ENCODE measurements around the gene PASD1.

The PASD1 gene

DNA sequence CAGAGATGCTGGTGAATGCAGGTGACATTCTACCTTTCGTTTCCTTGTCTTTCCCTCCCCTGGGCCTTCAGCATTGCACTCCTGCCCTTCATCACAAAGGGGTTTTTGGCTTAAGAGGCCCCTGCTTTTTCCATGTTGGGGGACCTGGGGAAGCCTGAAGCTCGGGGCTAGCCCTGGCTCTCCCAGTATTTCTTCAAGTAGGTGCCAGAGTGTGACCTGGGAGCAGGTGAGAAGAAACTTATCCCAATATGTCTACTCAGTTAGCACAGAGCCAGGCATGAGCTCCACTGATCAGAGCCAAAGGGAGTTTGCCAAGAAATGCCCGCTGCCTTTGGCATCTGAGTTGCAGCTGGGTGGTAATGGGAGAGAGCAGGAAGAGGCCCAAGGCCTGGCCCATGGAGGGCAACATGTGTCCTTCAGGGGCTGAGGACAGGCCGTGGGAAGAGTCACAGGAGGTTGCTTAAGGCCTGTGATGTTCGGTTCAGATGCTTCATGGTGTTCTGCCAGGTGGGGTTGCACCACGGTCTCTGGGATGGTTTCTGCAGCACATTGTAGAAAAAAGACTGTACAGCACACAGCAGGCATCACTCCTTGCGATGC lies 139.4 kb downstream of the PASD1 start:
- no peak for DNase-seq

DNA sequence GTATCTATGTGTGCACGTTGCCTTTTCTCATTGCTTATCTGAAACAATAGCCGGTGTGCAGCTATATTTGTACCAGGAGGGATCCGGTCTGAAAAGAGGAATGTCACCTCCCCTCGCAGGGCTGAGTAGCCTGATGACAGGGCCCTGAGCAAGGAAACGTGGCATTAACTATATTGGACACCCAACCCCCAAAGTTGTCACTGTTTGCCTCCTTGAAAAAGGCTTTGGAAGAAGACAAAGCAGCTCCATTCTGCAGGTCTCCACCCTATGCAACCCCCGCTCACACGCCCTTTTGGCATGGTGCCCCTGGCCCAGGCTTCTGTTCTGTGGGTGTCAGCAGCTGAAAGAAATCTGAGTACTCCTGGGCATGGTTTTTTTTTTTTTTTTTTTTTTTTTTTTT lies 140.0 kb downstream of the PASD1 start:
- no peak for DNase-seq

DNA sequence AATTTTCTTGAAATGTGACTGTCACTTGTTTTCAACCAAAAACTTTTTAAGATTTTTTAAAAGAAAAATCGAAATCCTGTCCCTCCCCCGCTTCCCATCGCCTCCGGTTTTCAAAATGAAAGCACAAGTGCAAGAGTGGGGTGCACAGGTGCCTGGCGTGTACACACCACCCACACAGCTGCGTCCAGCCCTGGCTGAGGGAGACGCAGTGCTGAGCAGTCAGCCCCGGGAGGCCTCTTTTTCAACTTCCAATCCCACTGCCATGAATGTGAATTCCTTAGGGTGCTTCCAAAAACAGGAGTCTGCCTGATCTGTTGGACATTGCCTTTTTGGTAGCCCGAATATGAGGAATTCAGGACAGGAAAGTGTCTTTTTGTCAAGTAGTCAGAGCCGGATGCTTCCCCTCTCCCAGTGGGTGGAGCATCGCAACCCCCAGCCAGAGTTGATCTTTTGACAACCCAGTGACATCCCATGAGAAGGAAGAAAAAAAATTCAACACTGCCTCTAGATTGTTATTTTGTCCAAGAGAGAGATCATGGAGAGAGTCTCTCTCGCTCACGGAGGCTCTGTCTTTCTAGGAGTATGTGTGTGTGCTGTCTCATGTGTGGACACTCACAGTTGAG lies 140.7 kb downstream of the PASD1 start:
- DNase-seq, result no peak

DNA sequence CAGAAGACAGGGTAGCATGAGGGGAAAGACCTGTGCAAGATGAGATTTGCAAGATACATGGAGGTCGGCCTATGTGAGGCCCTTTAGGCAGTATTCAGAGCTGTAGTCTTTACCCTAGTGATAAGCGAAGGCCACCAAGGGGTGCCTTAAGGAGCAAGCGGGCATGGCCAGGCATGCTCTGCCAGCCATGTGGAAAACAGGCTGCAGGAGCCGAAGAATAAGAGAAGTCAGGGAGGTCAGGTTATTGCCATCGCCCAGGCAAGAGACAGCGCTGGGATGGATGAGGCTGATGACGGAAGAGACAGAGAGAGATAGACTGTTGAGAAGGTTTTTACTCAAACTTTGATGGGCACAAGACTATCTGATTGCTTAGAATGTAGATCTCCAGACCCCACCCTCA lies 145.3 kb downstream of the PASD1 start:
- no peak for DNase-seq

DNA sequence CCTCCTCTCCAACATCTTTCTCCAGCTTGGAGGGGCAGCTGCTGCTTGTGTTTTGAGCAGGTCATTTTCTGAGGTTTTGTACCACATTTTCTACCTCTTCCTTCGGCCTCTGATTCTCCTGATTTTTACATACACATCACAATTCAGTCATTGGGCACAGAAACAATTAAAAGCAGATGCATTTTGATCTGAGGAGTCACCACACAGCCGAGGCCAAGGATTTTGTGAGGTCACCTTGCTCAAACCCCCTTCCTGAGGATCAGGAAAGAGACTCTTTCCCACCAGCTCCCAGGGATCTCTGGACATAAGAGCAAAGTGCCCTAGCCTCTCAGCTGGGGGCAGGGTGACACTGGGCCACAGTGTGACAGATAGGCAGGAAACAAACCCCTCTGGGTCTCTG lies 147.0 kb downstream of the PASD1 start:
- DNase-seq, result no peak

DNA sequence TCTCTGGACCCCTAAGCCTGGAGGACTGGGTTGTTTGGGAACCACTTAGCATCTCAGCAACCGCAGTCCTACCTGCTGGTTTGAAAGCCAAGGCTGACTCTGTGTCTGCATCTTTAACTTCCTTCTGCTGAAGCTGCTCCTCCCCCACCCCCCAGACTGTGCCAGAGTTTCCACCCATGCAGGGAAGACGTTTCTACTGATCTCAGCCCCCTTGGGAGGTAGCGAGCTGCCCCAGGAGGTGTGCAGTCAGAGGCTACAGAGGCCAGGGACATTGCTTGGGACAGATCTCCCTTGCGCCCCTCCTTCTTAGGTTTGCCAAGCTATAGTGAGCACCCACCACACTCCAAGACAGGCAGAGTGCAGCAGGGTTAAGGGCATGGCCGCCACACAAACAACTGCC lies 147.7 kb downstream of the PASD1 start:
- DNase-seq, result no peak

DNA sequence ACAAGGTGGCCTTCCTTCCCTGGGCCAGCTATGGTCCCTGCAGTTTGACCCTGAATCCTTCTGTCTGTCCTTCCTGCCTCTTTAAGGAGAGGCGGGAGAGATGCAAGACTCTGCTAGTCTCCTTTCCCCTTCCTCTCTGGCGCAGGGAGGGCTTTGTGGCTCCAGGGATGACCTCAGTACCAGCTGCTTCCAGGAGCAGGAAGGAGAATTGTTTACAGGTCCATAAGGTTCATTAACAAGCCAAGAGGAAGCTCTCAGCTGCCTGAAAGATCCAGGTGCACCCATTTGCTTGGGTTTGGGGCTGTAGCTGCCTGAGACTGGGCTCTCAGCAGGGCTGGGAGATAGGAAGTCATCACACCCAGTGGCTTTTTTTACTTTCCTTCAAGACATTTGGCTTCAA lies 148.3 kb downstream of the PASD1 start:
- no peak for DNase-seq

DNA sequence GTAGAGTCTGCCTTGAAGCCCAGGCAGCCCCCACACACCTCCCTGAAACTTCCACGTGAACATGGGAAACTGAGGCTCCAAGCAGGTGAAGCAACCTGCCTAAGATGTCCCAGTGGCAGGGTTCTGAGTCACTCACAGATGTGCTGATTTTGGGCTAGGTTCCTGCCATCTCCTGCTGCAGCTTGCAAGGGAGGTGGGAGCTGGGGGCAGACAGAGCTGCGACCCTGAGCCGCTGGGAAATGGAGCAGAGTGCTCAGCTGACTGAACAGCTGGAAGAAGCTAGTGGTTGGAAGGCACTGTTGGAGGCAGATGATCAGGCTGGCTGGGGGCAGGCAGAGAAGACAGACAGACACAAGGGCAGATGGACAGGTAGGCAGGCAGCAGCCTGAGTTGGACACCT lies 148.8 kb downstream of the PASD1 start:
- DNase-seq, result no peak

DNA sequence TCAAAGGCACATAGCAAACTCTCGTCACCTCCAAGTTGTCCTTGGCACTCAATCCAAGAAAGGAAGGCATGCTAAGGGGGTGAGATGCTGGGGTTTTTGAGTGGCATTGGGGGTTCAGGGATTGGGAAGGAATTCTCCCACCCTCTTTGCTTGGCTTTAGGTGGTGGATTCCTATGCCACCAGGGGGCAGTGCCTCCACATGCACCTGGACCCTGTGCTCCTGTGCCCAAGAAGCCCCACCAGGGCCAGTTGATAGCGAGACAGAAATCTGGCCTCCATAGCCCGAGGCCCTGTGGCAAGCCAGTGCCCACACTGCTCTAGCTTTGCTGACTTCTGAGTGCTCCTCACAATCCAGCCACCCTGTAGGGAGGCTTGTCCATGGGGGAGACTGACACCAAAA lies 150.4 kb downstream of the PASD1 start:
- peak; percentile 27 for DNase-seq

DNA sequence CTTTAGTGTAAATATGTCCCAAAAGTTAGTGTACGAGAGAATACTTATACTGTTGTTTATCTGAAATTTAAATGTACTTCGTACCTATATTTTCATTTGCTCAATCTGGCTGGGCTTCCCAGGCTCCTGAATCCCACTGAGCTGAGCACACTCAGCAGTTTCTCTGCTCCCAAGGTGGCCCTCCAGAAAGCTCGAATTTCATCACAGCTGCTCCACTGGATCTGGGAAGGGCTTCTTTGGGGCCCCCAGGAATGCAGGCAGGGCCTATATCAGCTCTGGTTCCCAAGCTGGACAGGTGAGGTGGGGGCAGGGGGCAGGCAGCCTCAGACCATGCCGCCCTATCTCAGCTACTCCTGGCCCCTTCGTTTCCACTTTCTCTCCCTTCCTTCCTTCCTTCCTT lies 150.9 kb downstream of the PASD1 start:
- DNase-seq, result no peak

DNA sequence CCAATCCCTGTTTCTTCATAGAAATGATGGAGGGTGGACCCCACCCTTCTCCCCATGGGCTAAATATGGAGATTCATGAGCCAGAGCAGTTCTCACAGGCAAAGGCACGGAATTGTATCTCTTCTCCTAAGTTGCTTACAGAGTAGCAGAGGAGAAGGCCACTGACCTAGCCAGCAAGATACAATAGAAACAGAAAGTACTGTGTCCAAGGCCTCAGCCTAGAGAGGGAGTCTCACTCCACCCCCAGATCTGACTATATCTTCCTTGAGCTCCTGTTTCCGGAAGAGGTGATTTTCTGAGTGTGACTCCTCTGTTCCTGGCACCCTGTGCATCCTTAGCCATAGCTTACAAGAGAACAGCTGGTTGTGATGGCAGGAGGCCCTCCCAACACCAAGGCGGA lies 152.3 kb downstream of the PASD1 start, which contains the start of gene FATE1:
Gene FATE1 (plus strand): TSS at position 284 of the 400 bp plus-strand sequence. CDS start 85 bp downstream, at position 369.
- no peak for DNase-seq

DNA sequence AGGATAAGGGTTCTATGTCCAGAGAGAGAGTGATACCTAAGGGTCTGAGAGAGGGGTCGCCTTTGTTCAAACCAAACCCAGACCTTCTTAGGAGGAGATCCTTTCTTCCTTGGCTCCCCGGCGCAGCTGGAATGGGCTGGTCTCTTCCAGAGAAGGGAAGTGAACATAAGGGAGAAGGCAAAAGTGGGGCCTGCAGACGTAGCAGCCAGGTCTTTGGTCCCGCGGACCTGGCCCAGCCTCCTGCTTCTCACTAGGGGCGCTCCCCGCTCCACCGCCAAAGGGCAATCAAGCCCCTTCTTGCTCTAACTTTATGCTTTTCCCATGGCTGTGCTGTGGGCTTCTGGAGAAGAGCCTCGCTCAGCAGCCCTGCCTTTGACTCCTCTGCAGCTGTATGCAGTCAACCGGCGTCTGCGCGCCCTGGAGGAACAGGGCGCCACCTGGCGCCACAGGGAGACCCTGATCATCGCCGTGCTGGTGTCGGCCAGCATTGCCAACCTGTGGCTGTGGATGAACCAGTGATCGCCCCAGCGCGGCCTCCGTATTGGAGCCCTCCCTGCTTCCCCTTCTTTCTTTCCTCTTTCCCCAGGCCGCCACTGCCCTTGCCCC lies 158.9 kb downstream of the PASD1 start:
- DNase-seq, result no peak

DNA sequence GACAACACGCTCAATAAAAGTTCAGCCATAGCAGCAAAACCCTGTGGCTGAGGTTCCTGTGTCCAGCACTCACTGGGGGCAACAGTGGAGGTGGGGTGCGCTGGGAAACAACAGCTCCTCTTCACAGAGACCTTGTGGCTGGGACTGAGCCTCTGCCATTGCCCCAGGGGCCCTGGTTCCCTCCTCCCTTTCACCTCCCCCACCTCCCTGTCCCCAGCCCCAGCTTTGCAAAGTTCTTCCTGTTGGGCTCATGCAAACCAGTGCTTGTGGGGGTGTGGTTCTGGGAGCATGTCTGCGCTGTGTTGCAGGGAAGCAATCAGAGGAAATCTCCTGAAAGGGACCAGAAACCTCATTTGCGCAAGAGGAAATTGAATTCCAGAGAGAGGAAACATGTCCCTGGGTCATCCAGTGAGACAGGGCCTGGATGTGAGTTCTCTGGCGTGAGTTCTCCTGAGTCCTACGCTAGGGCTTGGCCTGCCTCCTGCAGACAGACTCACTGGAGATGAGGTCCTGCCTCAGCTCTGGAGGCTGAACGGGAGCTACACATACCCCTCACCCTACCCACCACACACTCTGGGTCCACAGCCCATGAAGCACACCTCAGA lies 159.8 kb downstream of the PASD1 start:
- DNase-seq, result no peak

DNA sequence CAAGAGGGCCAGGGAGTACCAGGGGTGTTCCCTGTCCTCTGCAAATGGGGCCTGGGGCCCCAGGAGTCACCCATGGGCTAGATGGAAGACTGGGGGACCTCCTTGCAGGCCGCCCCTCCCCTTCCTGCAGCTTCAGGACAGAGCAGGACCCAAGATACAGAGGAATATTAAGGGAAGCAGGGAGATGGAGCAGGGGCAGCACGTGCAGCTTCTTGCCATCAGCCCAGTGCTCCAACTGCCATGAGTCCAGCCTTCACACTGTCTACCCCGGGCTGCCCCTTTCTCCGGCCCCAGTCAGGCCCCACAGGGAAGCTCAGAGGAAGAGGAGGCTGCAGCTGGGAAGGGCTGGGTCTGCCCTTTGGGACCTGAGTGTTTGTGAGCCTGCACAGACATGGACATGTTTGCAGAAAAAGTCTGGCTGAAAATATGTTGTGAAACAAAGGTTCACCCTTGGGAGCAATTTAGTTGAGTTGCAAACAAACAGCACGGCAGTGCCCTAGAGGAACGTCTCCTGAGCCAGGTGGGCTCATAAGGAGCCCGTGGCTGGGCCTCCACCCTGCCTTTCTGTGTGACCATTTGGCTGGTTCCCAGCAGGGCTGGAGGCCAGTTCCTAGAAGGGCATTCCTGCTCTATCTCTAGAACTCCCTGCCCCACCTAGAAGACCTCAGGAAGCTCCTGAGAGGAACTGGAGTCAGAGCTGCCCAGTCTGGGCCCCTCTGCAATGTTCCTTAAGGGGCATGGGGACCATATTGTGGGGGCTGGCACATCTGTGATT lies 161.3 kb downstream of the PASD1 start:
- DNase-seq, result no peak

DNA sequence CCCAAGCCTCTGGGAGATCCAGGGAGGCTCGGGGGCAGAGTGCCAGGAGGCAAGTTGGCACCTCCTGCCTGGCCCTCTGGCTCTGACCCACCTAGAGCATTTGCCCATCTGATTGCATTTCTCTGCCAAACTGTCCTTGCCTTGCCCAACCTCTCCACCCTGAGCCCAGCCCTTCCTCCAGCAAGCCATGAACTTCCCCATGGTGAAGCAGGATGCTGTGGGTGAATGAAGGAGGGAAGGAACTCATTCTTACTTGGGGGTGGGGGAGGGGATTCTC lies 161.8 kb downstream of the PASD1 start:
- no peak for DNase-seq
